Neural cell (in vitro differentiated cells): ENCODE measurements around the gene GAP43.

ENCODE experiments used
- EZH2 ChIP-seq: fragments of 200-600, 300-800 bp; shearing (Covaris generic), sonication (generic); IDR thresholded peaks from 2 replicates; pipeline ENCODE4 v1.6.1; 2014; ENCODE audit warnings: antibody characterized with exemption, low read length, borderline replicate concordance, mild to moderate bottlenecking; ENCODE audit not compliant: insufficient read depth, poor library complexity, severe bottlenecking
- POLR2AphosphoS5 ChIP-seq: IDR thresholded peaks from 2 replicates; pipeline ENCODE4 v1.6.1; 2012
- RAD21 ChIP-seq: fragments of 450-650 bp; conservative IDR thresholded peaks from 2 replicates; pipeline ENCODE4 v1.6.1; 2014; ENCODE audit warnings: antibody characterized with exemption, mild to moderate bottlenecking, moderate library complexity
- SMC3 ChIP-seq: fragments of 450-650 bp; conservative IDR thresholded peaks from 2 replicates; pipeline ENCODE4 v1.6.1; 2014; ENCODE audit warnings: antibody characterized with exemption, mild to moderate bottlenecking, moderate library complexity; ENCODE audit not compliant: poor library complexity
- TAF1 ChIP-seq: IDR thresholded peaks from 2 replicates; pipeline ENCODE4 v1.6.1; 2012; ENCODE audit warnings: low read depth
- TF ChIP-seq, protein P1 (sequence below): fragments of 450-650 bp; IDR thresholded peaks from 2 replicates; pipeline ENCODE4 v1.5.1; 2014; ENCODE audit warnings: antibody characterized with exemption, mild to moderate bottlenecking, moderate library complexity; ENCODE audit not compliant: poor library complexity, severe bottlenecking

DNA sequence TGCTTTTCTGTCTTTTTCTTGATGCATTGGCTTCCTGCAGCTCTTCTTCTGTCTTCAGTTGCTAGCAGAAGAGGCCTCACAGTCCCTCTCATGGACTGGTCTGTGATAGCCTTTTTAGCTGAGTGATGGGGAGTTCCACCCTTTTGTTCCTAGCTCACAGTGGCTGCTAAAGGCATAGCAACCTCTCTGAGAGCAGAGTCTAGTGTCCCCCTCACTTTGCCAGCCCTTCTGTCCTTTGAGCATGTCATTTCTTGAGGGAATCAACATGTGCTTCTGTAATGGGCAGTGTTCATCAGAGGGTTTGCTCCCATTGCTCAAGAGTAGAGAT lies 44.4 kb downstream of the GAP43 start:
- TF ChIP-seq, protein P1, sequence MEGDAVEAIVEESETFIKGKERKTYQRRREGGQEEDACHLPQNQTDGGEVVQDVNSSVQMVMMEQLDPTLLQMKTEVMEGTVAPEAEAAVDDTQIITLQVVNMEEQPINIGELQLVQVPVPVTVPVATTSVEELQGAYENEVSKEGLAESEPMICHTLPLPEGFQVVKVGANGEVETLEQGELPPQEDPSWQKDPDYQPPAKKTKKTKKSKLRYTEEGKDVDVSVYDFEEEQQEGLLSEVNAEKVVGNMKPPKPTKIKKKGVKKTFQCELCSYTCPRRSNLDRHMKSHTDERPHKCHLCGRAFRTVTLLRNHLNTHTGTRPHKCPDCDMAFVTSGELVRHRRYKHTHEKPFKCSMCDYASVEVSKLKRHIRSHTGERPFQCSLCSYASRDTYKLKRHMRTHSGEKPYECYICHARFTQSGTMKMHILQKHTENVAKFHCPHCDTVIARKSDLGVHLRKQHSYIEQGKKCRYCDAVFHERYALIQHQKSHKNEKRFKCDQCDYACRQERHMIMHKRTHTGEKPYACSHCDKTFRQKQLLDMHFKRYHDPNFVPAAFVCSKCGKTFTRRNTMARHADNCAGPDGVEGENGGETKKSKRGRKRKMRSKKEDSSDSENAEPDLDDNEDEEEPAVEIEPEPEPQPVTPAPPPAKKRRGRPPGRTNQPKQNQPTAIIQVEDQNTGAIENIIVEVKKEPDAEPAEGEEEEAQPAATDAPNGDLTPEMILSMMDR, result no peak
- TF ChIP-seq EZH2, result no peak
- TF ChIP-seq RAD21, result no peak
- no peak for TF ChIP-seq POLR2AphosphoS5
- TF ChIP-seq TAF1, result no peak
- no peak for TF ChIP-seq SMC3
